Islet of Langerhans (tissue), 1 donor: Measurements from ENCODE around the gene INTS3.

Source experiments
- FAIRE-seq: peaks from one replicate; lab custom pipeline; 2011; peaks lifted over from hg19 to GRCh38; lab: Jason Lieb, UNC

Gene INTS3

GRCh38 chr1:153795934-153796785 lies 68.3 kb downstream of the INTS3 start:
- FAIRE-seq: no peak

- no peak for FAIRE-seq
These were observed 69.2 kb downstream of the INTS3 start for GRCh38 chr1:153796786-153797659.

GRCh38 chr1:153798468-153798780 lies 70.6 kb downstream of the INTS3 start:
- no peak for FAIRE-seq

- no peak for FAIRE-seq
These were observed 71.2 kb downstream of the INTS3 start for GRCh38 chr1:153799016-153799415.

- FAIRE-seq: no peak
These were observed 72.0 kb downstream of the INTS3 start for GRCh38 chr1:153799566-153800465.

GRCh38 chr1:153800516-153800915 lies 72.7 kb downstream of the INTS3 start:
- FAIRE-seq: no peak

- FAIRE-seq: no peak
These were observed 73.3 kb downstream of the INTS3 start for GRCh38 chr1:153801028-153801625.

- FAIRE-seq: no peak
These were observed 74.2 kb downstream of the INTS3 start for GRCh38 chr1:153801786-153802697.

- no peak for FAIRE-seq
These were observed 75.7 kb downstream of the INTS3 start for GRCh38 chr1:153803470-153804056.

- FAIRE-seq: no peak
These were observed 76.3 kb downstream of the INTS3 start for GRCh38 chr1:153804112-153804511.

GRCh38 chr1:153805042-153805745 lies 77.3 kb downstream of the INTS3 start:
- no peak for FAIRE-seq

GRCh38 chr1:153805886-153806719 lies 78.3 kb downstream of the INTS3 start:
- FAIRE-seq: no peak

- no peak for FAIRE-seq
These were observed 88.5 kb downstream of the INTS3 start for GRCh38 chr1:153816283-153816889.

- FAIRE-seq: no peak
These were observed 91.0 kb downstream of the INTS3 start for GRCh38 chr1:153818876-153819275.
